Epithelial cell of proximal tubule (primary cell): ENCODE measurements around the gene FBXL22. TPM values are rescaled to one million over a fixed set of nuclear protein-coding genes. Genes with fewer than 3 reads are reported as not detected.
A peak's percentile ranks its signal among the peaks of the same experiment; 100 is the strongest.
"Not testable (repeated sequence)": the region's sequence is repeated elsewhere in the genome, so short reads cannot be mapped to it uniquely, and the experiment has no call there.

Source experiments
- DNase-seq: peaks from one replicate; pipeline ENCODE4 v3.0.0-alpha.2; 2011; ENCODE audit warnings: low read depth
- H3K4me3 ChIP-seq: 2 replicates; pipeline ENCODE4 v1.5.1; 2011; ENCODE audit warnings: low read depth, mild to moderate bottlenecking, low read length
- CTCF ChIP-seq: conservative IDR thresholded peaks from 2 replicates; pipeline ENCODE4 v1.5.1; 2012; ENCODE audit warnings: low read depth, mild to moderate bottlenecking, low read length
- total RNA-seq: library from RNA; depleted of rRNA; stranded (reverse); fragments of >200 nt; gene quantifications from 2 replicates; pipeline ENCODE4 v1.2.3, GENCODE V29; 2015

FBXL22 gene
- total RNA-seq, 1 donor from 2014 or later, result not detected

DNA sequence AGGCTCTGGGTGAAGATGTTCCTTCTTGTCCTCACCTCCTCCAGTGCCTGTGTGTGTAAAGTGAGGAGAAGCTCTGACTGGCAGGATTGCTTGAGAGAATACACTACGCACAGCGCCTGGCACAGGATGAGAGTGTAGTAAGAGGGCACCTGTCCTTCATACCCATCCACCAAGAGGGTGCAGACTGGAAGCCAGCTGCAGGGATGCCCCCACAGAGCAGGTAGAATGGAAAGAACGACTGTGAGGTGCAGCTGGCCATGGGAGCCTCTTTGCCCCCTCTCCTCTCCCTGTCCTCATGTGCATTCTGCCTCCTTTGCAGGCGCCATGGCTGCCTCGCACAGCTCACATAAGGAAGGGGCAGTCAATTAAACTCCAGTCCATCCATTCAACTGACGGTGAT is 12.3 kb downstream of the FBXL22 start:
- H3K4me3 ChIP-seq, result no peak overlapping the region
- no peak for DNase-seq
- TF ChIP-seq CTCF, result no peak

GRCh38 chr15:63610209-63610841 is 13.1 kb downstream of the FBXL22 start:
- H3K4me3 ChIP-seq, result no peak overlapping the region
- DNase-seq, result peak; percentile 78
- peak; percentile 76 for TF ChIP-seq CTCF

- no peak for DNase-seq
- no peak overlapping the region for H3K4me3 ChIP-seq
- no peak for TF ChIP-seq CTCF
Observed at GRCh38 chr15:63611177-63611576, 14.0 kb downstream of the FBXL22 start.

- no peak for TF ChIP-seq CTCF
- H3K4me3 ChIP-seq, result no peak overlapping the region
- DNase-seq, result no peak
Observed at GRCh38 chr15:63612300-63612699, 15.1 kb downstream of the FBXL22 start.

DNA sequence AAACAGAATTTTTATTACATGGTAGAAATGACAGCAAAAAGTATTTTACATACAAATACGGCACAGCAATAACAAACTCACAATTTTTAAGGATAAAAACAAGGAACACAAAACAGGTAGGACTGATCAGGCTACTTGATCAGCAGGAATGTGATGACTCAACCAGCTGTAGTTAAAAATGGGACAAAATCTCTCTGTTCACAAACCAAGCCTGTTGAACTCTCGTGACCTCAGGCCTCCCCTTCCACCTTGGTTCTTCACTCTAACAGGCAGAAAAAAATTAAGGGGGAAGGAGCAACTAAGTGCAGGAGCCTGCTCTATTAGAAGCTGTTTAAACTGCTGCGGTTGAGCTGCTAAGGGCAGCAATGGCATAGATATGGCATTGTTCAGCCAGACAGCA is 18.7 kb downstream of the FBXL22 start:
- no peak for TF ChIP-seq CTCF
- peak; percentile 38 for DNase-seq
- no peak overlapping the region for H3K4me3 ChIP-seq

- H3K4me3 ChIP-seq, DNase-seq: not testable (repeated sequence)
Observed at GRCh38 chr15:63617147-63617546, 20.0 kb downstream of the FBXL22 start.

GRCh38 chr15:63617627-63618026 is 20.4 kb downstream of the FBXL22 start:
- DNase-seq, H3K4me3 ChIP-seq: not testable (repeated sequence)

DNA sequence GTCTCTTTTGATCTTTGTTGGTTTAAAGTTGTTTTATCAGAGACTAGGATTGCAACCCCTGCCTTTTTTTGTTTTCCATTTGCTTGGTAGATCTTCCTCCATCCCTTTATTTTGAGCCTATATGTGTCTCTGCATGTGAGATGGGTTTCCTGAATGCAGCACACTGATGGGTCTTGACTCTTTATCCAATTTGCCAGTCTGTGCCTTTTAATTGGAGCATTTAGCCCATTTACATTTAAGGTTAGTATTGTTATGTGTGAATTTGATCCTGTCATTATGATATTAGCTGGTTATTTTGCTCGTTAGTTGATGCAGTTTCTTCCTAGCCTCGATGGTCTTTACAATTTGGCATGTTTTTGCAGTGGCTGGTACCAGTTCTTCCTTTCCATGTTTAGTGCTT is 23.6 kb downstream of the FBXL22 start:
- DNase-seq, H3K4me3 ChIP-seq: not testable (repeated sequence)
